GM12878 (cell line): ENCODE data around the gene CLDN34.

ENCODE experiments used
- ATF3 ChIP-seq: IDR thresholded peaks from 2 replicates; pipeline ENCODE4 v1.6.1; 2011; ENCODE audit warnings: low read depth, mild to moderate bottlenecking, low read length, moderate library complexity, borderline replicate concordance; ENCODE audit errors: extremely low read depth
- BHLHE40 ChIP-seq, 2 experiments: fragments of 450-650 bp in 1 of 2; IDR thresholded peaks; 2 replicates each; pipeline ENCODE4 v1.6.1; 2011 to 2017; ENCODE audit warnings: low read depth in 2 of 2, borderline replicate concordance in 1 of 2, improper control_type of control experiment in 1 of 2, low read length in 1 of 2, mild to moderate bottlenecking in 1 of 2
- BRCA1 ChIP-seq: IDR thresholded peaks from 2 replicates; pipeline ENCODE4 v1.6.1; 2011; ENCODE audit warnings: low read depth, low read length, improper control_type of control experiment
- CREB1 ChIP-seq: IDR thresholded peaks from 2 replicates; pipeline ENCODE4 v1.6.1; 2012; ENCODE audit warnings: low read depth, mild to moderate bottlenecking, inconsistent platforms
- PAX5 ChIP-seq: IDR thresholded peaks from 2 replicates; pipeline ENCODE4 v1.6.1; 2011; ENCODE audit warnings: low read depth, low read length, borderline replicate concordance
- SMAD1 ChIP-seq: fragments of 450-650 bp; IDR thresholded peaks from 2 replicates; pipeline ENCODE4 v1.6.1; 2018; ENCODE audit warnings: mild to moderate bottlenecking, low read depth; ENCODE audit not compliant: partially characterized antibody
- TAF1 ChIP-seq: IDR thresholded peaks from 2 replicates; pipeline ENCODE4 v1.6.1; 2011; ENCODE audit warnings: mild to moderate bottlenecking, low read depth, low read length, borderline replicate concordance
- USF2 ChIP-seq: IDR thresholded peaks from 2 replicates; pipeline ENCODE4 v1.6.1; 2011; ENCODE audit warnings: low read depth, low read length, improper control_type of control experiment, borderline replicate concordance
- ZBTB33 ChIP-seq: fragments of 450-650 bp; IDR thresholded peaks from 2 replicates; pipeline ENCODE4 v1.6.1; 2017; ENCODE audit warnings: mild to moderate bottlenecking

GRCh38 chrX:10004832-10005475, 37.8 kb downstream of the CLDN34 start:
- no peak for TF ChIP-seq ATF3
- TF ChIP-seq SMAD1 = no peak
- no peak for TF ChIP-seq PAX5
- TF ChIP-seq BHLHE40 (IDR thresholded peaks at IDR 0.05; ENCODE audit: borderline replicate concordance in 1 of 2, low read depth in 2 of 2, low read length in 1 of 2) = no peak
- TF ChIP-seq ZBTB33 = no peak
- no peak for TF ChIP-seq CREB1
- TF ChIP-seq BRCA1 = no peak
- TF ChIP-seq USF2 = no peak
- no peak for TF ChIP-seq TAF1
